ENCODE results near the gene AP1S1.

The AP1S1 gene

DNA sequence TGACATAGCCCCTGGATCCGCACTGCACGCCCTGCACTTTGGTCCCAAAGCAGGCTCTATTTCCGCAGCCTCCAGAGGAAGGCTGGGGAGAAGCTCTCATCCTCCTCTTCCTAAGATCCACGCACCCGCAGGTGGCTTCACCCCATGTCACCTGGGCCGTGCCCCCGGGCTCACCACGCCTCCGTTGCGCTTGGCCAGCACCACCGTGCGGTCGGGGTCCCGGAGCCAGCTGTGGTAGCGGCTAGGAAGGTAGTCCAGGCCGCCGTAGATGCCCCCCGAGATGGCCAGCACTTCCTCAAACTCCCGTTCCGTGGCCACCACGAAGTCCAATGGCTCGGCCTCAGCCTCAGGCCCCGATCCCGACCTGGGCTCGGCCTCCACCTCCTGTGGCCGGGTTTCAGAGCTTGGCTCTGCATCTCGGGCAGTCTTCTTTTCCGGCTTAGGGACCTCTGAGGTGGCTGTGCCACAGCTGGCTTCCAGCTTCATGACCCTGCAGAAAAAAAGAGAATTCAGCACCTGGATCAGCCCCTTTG is 20.1 kb downstream of the AP1S1 start:
- H3K4me1 ChIP-seq (ENCODE audit: control insufficient read depth, low read length): peaks cover 25% of the 10 kb centered on the region
- H3K4me2 ChIP-seq (ENCODE audit: low read length): peak overlapping the region; percentile 48
- H3K27me3 ChIP-seq (ENCODE audit: control insufficient read depth, low read length): peaks cover 66% of the 10 kb centered on the region
- 0 out of 2 replicates have a peak, but pooled peaks cover 2% of the 10 kb centered on the region for H4K20me1 ChIP-seq (ENCODE audit: control insufficient read depth, insufficient read depth, low read depth, low read length)
- H3K79me2 ChIP-seq (ENCODE audit: control insufficient read depth, low read length): no peaks in the 10 kb centered on the region
- H3K9me2 ChIP-seq (replicated peaks; ENCODE audit: control insufficient read depth, low read length): no peaks in the 10 kb centered on the region
- H3K36me3 ChIP-seq (ENCODE audit: control insufficient read depth, low read length): no peaks in the 10 kb centered on the region
- H3K4me3 ChIP-seq (ENCODE audit: low read length): 0 out of 2 replicates have a peak overlapping the region, but pooled peaks have one; percentile 17
- TF ChIP-seq, protein P1, sequence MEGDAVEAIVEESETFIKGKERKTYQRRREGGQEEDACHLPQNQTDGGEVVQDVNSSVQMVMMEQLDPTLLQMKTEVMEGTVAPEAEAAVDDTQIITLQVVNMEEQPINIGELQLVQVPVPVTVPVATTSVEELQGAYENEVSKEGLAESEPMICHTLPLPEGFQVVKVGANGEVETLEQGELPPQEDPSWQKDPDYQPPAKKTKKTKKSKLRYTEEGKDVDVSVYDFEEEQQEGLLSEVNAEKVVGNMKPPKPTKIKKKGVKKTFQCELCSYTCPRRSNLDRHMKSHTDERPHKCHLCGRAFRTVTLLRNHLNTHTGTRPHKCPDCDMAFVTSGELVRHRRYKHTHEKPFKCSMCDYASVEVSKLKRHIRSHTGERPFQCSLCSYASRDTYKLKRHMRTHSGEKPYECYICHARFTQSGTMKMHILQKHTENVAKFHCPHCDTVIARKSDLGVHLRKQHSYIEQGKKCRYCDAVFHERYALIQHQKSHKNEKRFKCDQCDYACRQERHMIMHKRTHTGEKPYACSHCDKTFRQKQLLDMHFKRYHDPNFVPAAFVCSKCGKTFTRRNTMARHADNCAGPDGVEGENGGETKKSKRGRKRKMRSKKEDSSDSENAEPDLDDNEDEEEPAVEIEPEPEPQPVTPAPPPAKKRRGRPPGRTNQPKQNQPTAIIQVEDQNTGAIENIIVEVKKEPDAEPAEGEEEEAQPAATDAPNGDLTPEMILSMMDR (IDR thresholded peaks at IDR 0.05; ENCODE audit: low read depth, low read length, poor library complexity, severe bottlenecking): no peak
- TF ChIP-seq EZH2phosphoT487 (IDR thresholded peaks at IDR 0.05; ENCODE audit: borderline replicate concordance, low read length): no peak
- no peak overlapping the region for H3K27ac ChIP-seq (ENCODE audit: low read depth, low read length)
- H3F3A ChIP-seq (ENCODE audit: control insufficient read depth, insufficient read depth): peaks cover 3% of the 10 kb centered on the region; the same call in 1 of the 2 replicates
- no peaks in the 10 kb centered on the region for H3K9me3 ChIP-seq (ENCODE audit: control insufficient read depth, insufficient read depth, low read length)

DNA sequence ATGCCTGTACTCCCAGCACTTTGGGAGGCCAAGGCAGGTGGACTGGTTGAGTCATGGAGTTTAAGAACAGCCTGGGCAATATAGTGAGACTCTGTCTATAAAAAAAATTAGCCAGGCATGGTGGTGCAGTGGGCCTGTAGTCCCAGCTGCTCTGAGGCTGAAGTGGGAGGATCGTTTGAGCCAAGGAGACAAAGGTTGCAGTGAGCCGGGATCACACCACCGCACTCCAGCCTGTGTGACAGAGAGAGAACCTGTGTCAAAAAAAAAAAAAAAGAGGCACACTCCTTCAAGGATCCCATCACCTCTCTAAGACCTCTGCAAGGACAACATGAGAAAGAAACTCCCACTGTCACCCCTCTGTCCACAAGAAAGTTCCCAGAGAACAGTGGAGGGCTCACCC is 21.4 kb downstream of the AP1S1 start:
- Histone ChIP-seq H3K27me3 (ENCODE audit: control insufficient read depth, low read length) (peaks cover 59% of the 10 kb centered on the region), H4K20me1 (ENCODE audit: control insufficient read depth, insufficient read depth, low read depth, low read length) (no peaks in the 10 kb centered on the region), H3K36me3 (ENCODE audit: control insufficient read depth, low read length) (no peaks in the 10 kb centered on the region), H3K9me3 (ENCODE audit: control insufficient read depth, insufficient read depth, low read length) (no peaks in the 10 kb centered on the region), H3K9me2 (replicated peaks; ENCODE audit: control insufficient read depth, low read length) (no peaks in the 10 kb centered on the region), H3K79me2 (ENCODE audit: control insufficient read depth, low read length) (no peaks in the 10 kb centered on the region), H3K27ac (ENCODE audit: low read depth, low read length) (no peak overlapping the region), H3K4me2 (ENCODE audit: low read length) (no peak overlapping the region), H3K4me1 (ENCODE audit: control insufficient read depth, low read length) (peaks cover 15% of the 10 kb centered on the region), H3F3A (ENCODE audit: control insufficient read depth, insufficient read depth) (peaks cover 2% of the 10 kb centered on the region; the same call in 1 of the 2 replicates), H3K4me3 (ENCODE audit: low read length) (no peak overlapping the region)
- TF ChIP-seq EZH2phosphoT487 (IDR thresholded peaks at IDR 0.05; ENCODE audit: borderline replicate concordance, low read length): no peak
- TF ChIP-seq, protein P1 (IDR thresholded peaks at IDR 0.05; ENCODE audit: low read depth, low read length, poor library complexity, severe bottlenecking): no peak

DNA sequence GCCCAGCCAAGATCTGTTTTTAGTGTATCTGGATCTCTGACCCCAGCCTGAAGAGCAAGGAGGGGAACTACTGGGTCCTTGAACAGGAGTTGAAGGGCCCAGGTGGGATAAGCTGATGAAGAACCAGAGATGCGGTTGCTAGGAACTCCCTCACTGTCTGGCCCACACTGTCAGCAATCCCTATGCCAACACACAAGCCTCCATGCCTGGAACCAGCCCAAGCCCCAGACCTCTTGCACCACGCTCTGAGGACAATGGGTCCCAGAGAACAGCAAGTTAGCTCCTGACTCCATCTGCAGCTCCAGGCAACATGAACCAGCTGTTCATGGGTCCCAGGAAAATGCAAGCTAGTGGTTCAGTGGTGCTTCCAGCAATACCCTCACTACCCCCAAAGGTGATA is 23.4 kb downstream of the AP1S1 start:
- Histone ChIP-seq H3K9me2 (replicated peaks; ENCODE audit: control insufficient read depth, low read length) (no peaks in the 10 kb centered on the region), H4K20me1 (ENCODE audit: control insufficient read depth, insufficient read depth, low read depth, low read length) (no peaks in the 10 kb centered on the region), H3K9me3 (ENCODE audit: control insufficient read depth, insufficient read depth, low read length) (no peaks in the 10 kb centered on the region), H3K4me1 (ENCODE audit: control insufficient read depth, low read length) (peaks cover 15% of the 10 kb centered on the region), H3K27ac (ENCODE audit: low read depth, low read length) (no peak overlapping the region), H3K27me3 (ENCODE audit: control insufficient read depth, low read length) (peaks cover 40% of the 10 kb centered on the region), H3F3A (ENCODE audit: control insufficient read depth, insufficient read depth) (no peaks in the 10 kb centered on the region), H3K79me2 (ENCODE audit: control insufficient read depth, low read length) (no peaks in the 10 kb centered on the region), H3K4me2 (ENCODE audit: low read length) (no peak overlapping the region), H3K36me3 (ENCODE audit: control insufficient read depth, low read length) (no peaks in the 10 kb centered on the region), H3K4me3 (ENCODE audit: low read length) (no peak overlapping the region)
- TF ChIP-seq, protein P1 (IDR thresholded peaks at IDR 0.05; ENCODE audit: low read depth, low read length, poor library complexity, severe bottlenecking): no peak
- no peak for TF ChIP-seq EZH2phosphoT487 (IDR thresholded peaks at IDR 0.05; ENCODE audit: borderline replicate concordance, low read length)

All from DOHH2 (cell line).